ENCODE results near the gene ITGA1. TPM values are rescaled to one million over a fixed set of nuclear protein-coding genes. Genes with fewer than 3 reads are reported as not detected.

Gene ITGA1
- total RNA-seq, 2 donors from 2014 or later, result 0.33 to 3.5 TPM

- no peaks in the 10 kb centered on the region for H3K36me3 Mint-ChIP-seq (ENCODE audit: low read depth)
- no peaks in the 10 kb centered on the region for H3K9me3 Mint-ChIP-seq
- H3K27me3 Mint-ChIP-seq (ENCODE audit: insufficient read depth), result no peaks in the 10 kb centered on the region
- 90 to 100% methylated on average over 1 to 2 of the region's 2 CpGs for WGBS, 2 experiments (ENCODE audit: insufficient coverage in 1 of 2, insufficient read length in 1 of 2)
- no peaks in the 10 kb centered on the region for H3K36me3 ChIP-seq (ENCODE audit: control insufficient read depth, insufficient read depth, low read length)
- no peak overlapping the region for H3K27ac ChIP-seq (ENCODE audit: low read depth, low read length)
- no peak overlapping the region for H3K9ac ChIP-seq (ENCODE audit: extremely low read depth, low read length, poor library complexity, severe bottlenecking)
- no peaks in the 10 kb centered on the region for H3K4me1 ChIP-seq (ENCODE audit: control insufficient read depth, insufficient read depth, low read length)
- H3K27ac Mint-ChIP-seq, result no peak overlapping the region
- H3K4me3 Mint-ChIP-seq, result no peak overlapping the region
- TF ChIP-seq CTCF (conservative IDR thresholded peaks at IDR 0.05), result no peak
- no peak overlapping the region for H3K4me3 ChIP-seq (ENCODE audit: low read length)
- DNase-seq, result no peak
- H3K27me3 ChIP-seq (ENCODE audit: control insufficient read depth, insufficient read depth, low read length, poor library complexity, severe bottlenecking), result no peaks in the 10 kb centered on the region
- H3K4me1 Mint-ChIP-seq, result no peaks in the 10 kb centered on the region
- no peaks in the 10 kb centered on the region for H3K9me3 ChIP-seq (ENCODE audit: control insufficient read depth, low read length)
Measured at GRCh38 chr5:52854949-52855348, 67.2 kb downstream of the ITGA1 start.

DNA sequence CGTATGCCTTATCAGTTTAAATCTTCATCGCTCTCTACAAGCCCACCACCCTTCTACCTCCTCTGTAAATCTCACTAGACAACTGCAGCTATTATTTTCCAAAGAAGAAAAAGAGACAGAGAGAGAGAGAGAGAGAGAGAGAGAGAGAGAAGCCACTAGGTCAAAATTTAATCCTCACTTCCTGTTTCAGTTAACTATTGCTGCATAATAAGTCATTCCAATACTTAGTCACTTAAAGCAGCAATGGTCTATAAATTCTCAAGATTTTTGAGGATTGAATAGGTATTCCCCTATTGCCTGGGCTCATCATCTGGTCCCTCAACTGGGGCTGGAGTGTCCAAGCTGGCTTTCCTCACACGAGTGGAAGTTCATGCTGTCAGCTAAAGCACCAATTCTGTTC lies 68.8 kb downstream of the ITGA1 start:
- no peaks in the 10 kb centered on the region for H3K36me3 ChIP-seq (ENCODE audit: control insufficient read depth, insufficient read depth, low read length)
- H3K9ac ChIP-seq (ENCODE audit: extremely low read depth, low read length, poor library complexity, severe bottlenecking), result no peak overlapping the region
- no peaks in the 10 kb centered on the region for H3K27me3 Mint-ChIP-seq (ENCODE audit: insufficient read depth)
- no peaks in the 10 kb centered on the region for H3K9me3 Mint-ChIP-seq
- 67 to 96% methylated on average over 1 to 3 of the region's 3 CpGs for WGBS, 2 experiments (ENCODE audit: insufficient coverage in 1 of 2, insufficient read length in 1 of 2)
- no peaks in the 10 kb centered on the region for H3K9me3 ChIP-seq (ENCODE audit: control insufficient read depth, low read length)
- no peaks in the 10 kb centered on the region for H3K4me1 ChIP-seq (ENCODE audit: control insufficient read depth, insufficient read depth, low read length)
- H3K4me3 Mint-ChIP-seq, result no peak overlapping the region
- no peaks in the 10 kb centered on the region for H3K36me3 Mint-ChIP-seq (ENCODE audit: low read depth)
- H3K4me1 Mint-ChIP-seq, result no peaks in the 10 kb centered on the region
- H3K27ac Mint-ChIP-seq, result no peak overlapping the region
- no peak for DNase-seq
- no peak for TF ChIP-seq CTCF (conservative IDR thresholded peaks at IDR 0.05)
- H3K4me3 ChIP-seq (ENCODE audit: low read length), result no peak overlapping the region
- H3K27ac ChIP-seq (ENCODE audit: low read depth, low read length), result no peak overlapping the region
- H3K27me3 ChIP-seq (ENCODE audit: control insufficient read depth, insufficient read depth, low read length, poor library complexity, severe bottlenecking), result no peaks in the 10 kb centered on the region

DNA sequence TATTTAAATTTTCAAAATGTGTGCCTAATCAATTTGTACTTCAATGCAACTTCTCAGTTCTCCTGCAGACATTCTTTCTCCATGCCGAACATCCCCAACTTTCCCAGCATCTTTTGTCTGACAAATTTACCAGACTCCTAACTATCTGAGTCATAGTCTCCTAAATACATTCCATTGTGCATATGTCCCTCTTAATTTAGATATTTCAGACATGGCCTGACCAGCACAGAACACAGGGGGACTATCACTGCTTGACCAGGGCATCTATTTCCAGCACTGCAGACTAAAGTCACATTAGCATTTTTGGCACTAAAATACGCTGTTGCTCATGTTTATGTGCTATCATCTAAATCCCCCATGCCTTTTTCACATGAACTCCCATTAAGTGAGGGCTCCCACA lies 71.9 kb downstream of the ITGA1 start:
- Histone ChIP-seq H3K27me3 (ENCODE audit: control insufficient read depth, insufficient read depth, low read length, poor library complexity, severe bottlenecking) (no peaks in the 10 kb centered on the region), H3K9ac (ENCODE audit: extremely low read depth, low read length, poor library complexity, severe bottlenecking) (no peak overlapping the region), H3K4me1 (ENCODE audit: control insufficient read depth, insufficient read depth, low read length) (no peaks in the 10 kb centered on the region), H3K9me3 (ENCODE audit: control insufficient read depth, low read length) (no peaks in the 10 kb centered on the region), H3K27ac (ENCODE audit: low read depth, low read length) (peak overlapping the region; percentile 32), H3K36me3 (ENCODE audit: control insufficient read depth, insufficient read depth, low read length) (no peaks in the 10 kb centered on the region), H3K4me3 (ENCODE audit: low read length) (no peak overlapping the region)
- Mint-ChIP-seq H3K27me3 (ENCODE audit: insufficient read depth) (no peaks in the 10 kb centered on the region), H3K27ac (no peak overlapping the region), H3K9me3 (no peaks in the 10 kb centered on the region), H3K4me1 (no peaks in the 10 kb centered on the region), H3K4me3 (no peak overlapping the region), H3K36me3 (ENCODE audit: low read depth) (no peaks in the 10 kb centered on the region)
- 64 to 90% methylated on average over 2 of the region's 2 CpGs for WGBS, 2 experiments (ENCODE audit: insufficient coverage in 1 of 2, insufficient read length in 1 of 2)
- no peak for DNase-seq
- TF ChIP-seq CTCF (conservative IDR thresholded peaks at IDR 0.05), result no peak
